ENCODE results near the gene TSPAN12.

- TF ChIP-seq, protein P1, sequence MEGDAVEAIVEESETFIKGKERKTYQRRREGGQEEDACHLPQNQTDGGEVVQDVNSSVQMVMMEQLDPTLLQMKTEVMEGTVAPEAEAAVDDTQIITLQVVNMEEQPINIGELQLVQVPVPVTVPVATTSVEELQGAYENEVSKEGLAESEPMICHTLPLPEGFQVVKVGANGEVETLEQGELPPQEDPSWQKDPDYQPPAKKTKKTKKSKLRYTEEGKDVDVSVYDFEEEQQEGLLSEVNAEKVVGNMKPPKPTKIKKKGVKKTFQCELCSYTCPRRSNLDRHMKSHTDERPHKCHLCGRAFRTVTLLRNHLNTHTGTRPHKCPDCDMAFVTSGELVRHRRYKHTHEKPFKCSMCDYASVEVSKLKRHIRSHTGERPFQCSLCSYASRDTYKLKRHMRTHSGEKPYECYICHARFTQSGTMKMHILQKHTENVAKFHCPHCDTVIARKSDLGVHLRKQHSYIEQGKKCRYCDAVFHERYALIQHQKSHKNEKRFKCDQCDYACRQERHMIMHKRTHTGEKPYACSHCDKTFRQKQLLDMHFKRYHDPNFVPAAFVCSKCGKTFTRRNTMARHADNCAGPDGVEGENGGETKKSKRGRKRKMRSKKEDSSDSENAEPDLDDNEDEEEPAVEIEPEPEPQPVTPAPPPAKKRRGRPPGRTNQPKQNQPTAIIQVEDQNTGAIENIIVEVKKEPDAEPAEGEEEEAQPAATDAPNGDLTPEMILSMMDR (conservative IDR thresholded peaks at IDR 0.05; ENCODE audit: low read length): no peak
- no peak for TF ChIP-seq EZH2phosphoT487 (IDR thresholded peaks at IDR 0.05; ENCODE audit: borderline replicate concordance)
Observed at GRCh38 chr7:120774481-120774880, 83.5 kb downstream of the TSPAN12 start.

All from Loucy (cell line).